Lower lobe of right lung (tissue), 2 donors: Measurements from ENCODE around the gene ARHGAP8. TPM values are rescaled to one million over a fixed set of nuclear protein-coding genes. Genes with fewer than 3 reads are reported as not detected.

Experiments
- ATAC-seq, 2 donors: fragments of 200-7000 bp; cut with Tn5 transposase; one replicate each; pipeline ENCODE4 v1.9.1; 2020 to 2022; ENCODE audit warnings: mild to moderate bottlenecking in 2 of 2, moderate library complexity in 2 of 2
- DNase-seq: peaks from one replicate; pipeline ENCODE4 v3.0.0-alpha.2; 2020
- H3K27ac ChIP-seq: fragments of 200-600 bp; one replicate; pipeline ENCODE4 v1.8.0; 2022
- H3K27me3 ChIP-seq: fragments of 200-600 bp; one replicate; pipeline ENCODE4 v1.8.0; 2022; ENCODE audit warnings: low read depth
- H3K36me3 ChIP-seq: fragments of 200-600 bp; one replicate; pipeline ENCODE4 v1.8.0; 2022; ENCODE audit warnings: mild to moderate bottlenecking
- H3K4me1 ChIP-seq: fragments of 200-600 bp; one replicate; pipeline ENCODE4 v1.8.0; 2022
- H3K4me3 ChIP-seq: fragments of 200-600 bp; one replicate; pipeline ENCODE4 v1.8.0; 2022; ENCODE audit warnings: mild to moderate bottlenecking
- H3K9me3 ChIP-seq: fragments of 200-600 bp; one replicate; pipeline ENCODE4 v1.8.0; 2022
- CTCF ChIP-seq: fragments of 200-600 bp; IDR thresholded peaks from one replicate; pipeline ENCODE4 v1.8.0; 2022; ENCODE audit warnings: antibody characterized with exemption, mild to moderate bottlenecking
- intact Hi-C: fragments of 100-400 bp; cut with DNase I; formaldehyde crosslinking; loops from one replicate; pipeline ENCODE4 v1.11.0; 2022
- total RNA-seq: library from RNA; stranded (reverse); fragmentation: NEBNext Ultra II Directional; extraction: Animal tissue kit (Norgen Biotek cat#: 25700); gene quantifications from one replicate; pipeline ENCODE4 v1.2.1, GENCODE V29; 2021
- donor health status: DM: no; HTN: yes; CAD: no; lungs with severe emphysema.

The ARHGAP8 gene
- total RNA-seq, 1 donor from 2014 or later = 18.2 TPM

- no peak overlapping the region for H3K4me3 ChIP-seq
- no peaks in the 10 kb centered on the region for H3K4me1 ChIP-seq
- H3K27me3 ChIP-seq = no peaks in the 10 kb centered on the region
- DNase-seq (no peak), ATAC-seq (no peak)
- TF ChIP-seq CTCF = no peak
- intact Hi-C loops = no loop called here
- H3K36me3 ChIP-seq = no peaks in the 10 kb centered on the region
- no peak overlapping the region for H3K27ac ChIP-seq
- H3K9me3 ChIP-seq = peaks cover 4% of the 10 kb centered on the region
Measured at GRCh38 chr22:44845191-44845590, 92.8 kb downstream of the ARHGAP8 start.

DNA sequence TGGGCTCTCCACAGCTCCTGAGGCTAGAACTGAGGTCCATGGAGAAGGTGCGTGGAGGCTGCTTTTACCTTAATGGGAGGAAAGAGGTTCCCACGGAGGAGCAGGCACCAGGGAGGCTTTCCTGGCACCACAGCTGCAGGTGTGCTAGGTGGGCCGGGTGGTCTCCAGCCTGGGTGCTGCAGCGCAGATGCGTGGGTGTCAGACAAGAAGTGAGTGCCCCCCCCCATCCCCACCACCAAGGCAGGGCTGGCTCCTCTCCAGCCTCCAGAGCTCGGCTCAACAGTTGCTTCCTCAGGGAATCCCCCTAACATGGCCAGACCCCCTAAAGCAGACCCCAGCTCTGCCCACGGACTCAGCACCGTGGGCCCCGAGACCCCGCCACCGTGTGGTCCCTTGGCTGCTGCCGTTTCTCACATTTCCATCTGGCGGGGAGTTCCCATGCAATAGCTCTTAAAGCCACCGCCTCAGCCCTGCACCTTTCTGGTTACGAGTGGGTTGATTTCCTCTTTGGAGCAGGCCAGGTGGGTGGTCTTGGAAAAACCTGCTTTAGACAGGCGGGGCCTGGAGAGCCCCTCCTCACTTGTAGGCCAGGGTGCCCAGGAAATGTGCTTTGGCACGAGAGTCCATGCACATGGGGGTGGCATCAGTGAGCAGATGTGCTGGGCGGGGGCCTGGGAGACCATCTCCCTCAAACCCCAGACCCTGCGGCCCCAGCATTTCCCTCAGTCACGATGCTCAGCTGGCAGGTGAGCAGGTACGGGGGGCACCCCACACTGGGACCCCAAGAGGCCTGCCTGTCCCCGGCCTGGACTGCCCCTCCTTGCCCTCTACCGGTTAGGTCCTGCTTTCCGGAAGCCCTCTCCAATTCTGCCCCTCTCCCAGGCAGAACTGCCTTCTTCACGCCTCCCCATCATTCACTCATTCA, 93.7 kb downstream of the ARHGAP8 start:
- DNase-seq (no peak), ATAC-seq (no peak)
- H3K36me3 ChIP-seq = no peaks in the 10 kb centered on the region
- intact Hi-C loops = no loop called here
- no peaks in the 10 kb centered on the region for H3K4me1 ChIP-seq
- H3K27ac ChIP-seq = no peak overlapping the region
- TF ChIP-seq CTCF = no peak
- H3K4me3 ChIP-seq = no peak overlapping the region
- peaks cover 4% of the 10 kb centered on the region for H3K9me3 ChIP-seq
- no peaks in the 10 kb centered on the region for H3K27me3 ChIP-seq

GRCh38 chr22:44846726-44847275, 94.4 kb downstream of the ARHGAP8 start:
- H3K4me3 ChIP-seq = no peak overlapping the region
- peaks cover 4% of the 10 kb centered on the region for H3K9me3 ChIP-seq
- H3K27ac ChIP-seq = no peak overlapping the region
- no peak for TF ChIP-seq CTCF
- no peaks in the 10 kb centered on the region for H3K4me1 ChIP-seq
- H3K36me3 ChIP-seq = no peaks in the 10 kb centered on the region
- no peaks in the 10 kb centered on the region for H3K27me3 ChIP-seq
- intact Hi-C loops = no loop called here
- ATAC-seq (no peak), DNase-seq (no peak)

DNA sequence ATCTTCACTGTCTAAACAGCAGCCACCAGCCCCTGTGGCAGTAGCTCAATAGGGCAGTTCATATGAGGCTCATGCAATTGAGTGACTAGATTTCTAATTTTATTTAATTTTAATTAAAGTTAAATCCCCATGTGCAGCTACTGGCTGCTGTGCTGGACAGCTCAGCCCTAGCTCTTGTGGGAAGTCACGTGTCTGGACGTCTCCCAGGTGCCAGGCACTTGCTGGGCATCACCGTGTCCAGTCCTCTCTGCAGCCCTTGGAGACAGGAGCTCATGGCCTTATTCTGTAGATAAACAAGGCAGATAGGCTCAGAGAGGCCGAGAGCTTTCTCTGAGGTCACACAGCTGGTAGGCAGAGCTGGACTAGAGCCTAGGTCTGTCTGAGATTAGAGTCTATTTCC, 95.0 kb downstream of the ARHGAP8 start:
- intact Hi-C loops = no loop called here
- no peak overlapping the region for H3K4me3 ChIP-seq

GRCh38 chr22:44847892-44848291, 95.5 kb downstream of the ARHGAP8 start:
- Histone ChIP-seq H3K4me1 (no peaks in the 10 kb centered on the region), H3K27me3 (no peaks in the 10 kb centered on the region), H3K4me3 (no peak overlapping the region), H3K9me3 (peaks cover 4% of the 10 kb centered on the region), H3K36me3 (no peaks in the 10 kb centered on the region), H3K27ac (no peak overlapping the region)
- DNase-seq (no peak), ATAC-seq (no peak)
- intact Hi-C loops = no loop called here
- TF ChIP-seq CTCF = no peak

More for the DNA sequence above, 95.0 kb downstream of the ARHGAP8 start:
- no peaks in the 10 kb centered on the region for H3K36me3 ChIP-seq
- TF ChIP-seq CTCF = no peak
- no peak for ATAC-seq
- peaks cover 4% of the 10 kb centered on the region for H3K9me3 ChIP-seq
- H3K27ac ChIP-seq = no peak overlapping the region
- no peaks in the 10 kb centered on the region for H3K27me3 ChIP-seq
- DNase-seq = no peak
- no peaks in the 10 kb centered on the region for H3K4me1 ChIP-seq
